NCI-H2029 treated with DMSO at 0.1 percent for 48 hours (cell line): Measurements from ENCODE around the gene SLC25A22.

Experiments used
- DNase-seq: peaks from one replicate; lab custom pipeline; 2025; lab: John Stamatoyannopoulos, UW

SLC25A22 gene

GRCh38 chr11:798093-798713 is at the start of gene SLC25A22:
SLC25A22 (minus strand) TSS chr11:798281; CDS start chr11:795006, 3,275 bp downstream.
- DNase-seq: peak; percentile 29

- DNase-seq: no peak
Observed at GRCh38 chr11:847876-848275, 49.8 kb upstream of the SLC25A22 start.

GRCh38 chr11:846496-847098 is 48.5 kb upstream of the SLC25A22 start:
- no peak for DNase-seq

GRCh38 chr11:845872-846495 is 47.9 kb upstream of the SLC25A22 start:
- no peak for DNase-seq

- DNase-seq: no peak
Observed at GRCh38 chr11:844693-845644, 46.9 kb upstream of the SLC25A22 start.

- no peak for DNase-seq
Observed at GRCh38 chr11:843818-844692, 46.0 kb upstream of the SLC25A22 start.

GRCh38 chr11:843086-843734 is 45.1 kb upstream of the SLC25A22 start:
- DNase-seq: no peak

GRCh38 chr11:842370-843002 is 44.4 kb upstream of the SLC25A22 start, which contains the start of the genes POLR2L and TSPAN4:
POLR2L (minus strand) TSS chr11:842529; CDS start chr11:842508, 21 bp downstream.
TSPAN4 (plus strand) TSS chr11:842852; CDS start chr11:850305, 7,453 bp downstream.
- peak; percentile 37 for DNase-seq

- no peak for DNase-seq
Observed at GRCh38 chr11:841981-842369, 43.9 kb upstream of the SLC25A22 start.

- no peak for DNase-seq
Observed at GRCh38 chr11:839875-840617, 42.0 kb upstream of the SLC25A22 start.

GRCh38 chr11:839280-839623 is 41.2 kb upstream of the SLC25A22 start:
- DNase-seq: no peak

- no peak for DNase-seq
Observed at GRCh38 chr11:838441-839279, 40.6 kb upstream of the SLC25A22 start.

- no peak for DNase-seq
Observed at GRCh38 chr11:837990-838307, 39.9 kb upstream of the SLC25A22 start.

GRCh38 chr11:837189-837989 is 39.3 kb upstream of the SLC25A22 start:
- DNase-seq: no peak

GRCh38 chr11:836700-837099 is 38.6 kb upstream of the SLC25A22 start:
- DNase-seq: no peak

GRCh38 chr11:836274-836673 is 38.2 kb upstream of the SLC25A22 start:
- no peak for DNase-seq

- DNase-seq: no peak
Observed at GRCh38 chr11:834371-835316, 36.6 kb upstream of the SLC25A22 start.
